Hepatocyte (in vitro differentiated cells): ENCODE results near the gene UROC1.

Source experiments
- EZH2 ChIP-seq: fragments of 200-600 bp; sonication (generic); IDR thresholded peaks from 2 replicates; pipeline ENCODE4 v1.6.1; 2016; ENCODE audit warnings: antibody characterized with exemption, mild to moderate bottlenecking, borderline replicate concordance
- EZH2phosphoT487 ChIP-seq: fragments of 200-600 bp; sonication (generic); IDR thresholded peaks from one replicate; pipeline ENCODE4 v1.6.1; 2018; ENCODE audit warnings: antibody characterized with exemption, mild to moderate bottlenecking, low read depth, moderate library complexity; ENCODE audit not compliant: unreplicated experiment, severe bottlenecking
- TF ChIP-seq, protein P1 (sequence below): fragments of 200-600 bp; sonication (generic); IDR thresholded peaks from 2 replicates; pipeline ENCODE4 v1.5.1; 2016; ENCODE audit warnings: antibody characterized with exemption, mild to moderate bottlenecking; ENCODE audit not compliant: poor library complexity

DNA sequence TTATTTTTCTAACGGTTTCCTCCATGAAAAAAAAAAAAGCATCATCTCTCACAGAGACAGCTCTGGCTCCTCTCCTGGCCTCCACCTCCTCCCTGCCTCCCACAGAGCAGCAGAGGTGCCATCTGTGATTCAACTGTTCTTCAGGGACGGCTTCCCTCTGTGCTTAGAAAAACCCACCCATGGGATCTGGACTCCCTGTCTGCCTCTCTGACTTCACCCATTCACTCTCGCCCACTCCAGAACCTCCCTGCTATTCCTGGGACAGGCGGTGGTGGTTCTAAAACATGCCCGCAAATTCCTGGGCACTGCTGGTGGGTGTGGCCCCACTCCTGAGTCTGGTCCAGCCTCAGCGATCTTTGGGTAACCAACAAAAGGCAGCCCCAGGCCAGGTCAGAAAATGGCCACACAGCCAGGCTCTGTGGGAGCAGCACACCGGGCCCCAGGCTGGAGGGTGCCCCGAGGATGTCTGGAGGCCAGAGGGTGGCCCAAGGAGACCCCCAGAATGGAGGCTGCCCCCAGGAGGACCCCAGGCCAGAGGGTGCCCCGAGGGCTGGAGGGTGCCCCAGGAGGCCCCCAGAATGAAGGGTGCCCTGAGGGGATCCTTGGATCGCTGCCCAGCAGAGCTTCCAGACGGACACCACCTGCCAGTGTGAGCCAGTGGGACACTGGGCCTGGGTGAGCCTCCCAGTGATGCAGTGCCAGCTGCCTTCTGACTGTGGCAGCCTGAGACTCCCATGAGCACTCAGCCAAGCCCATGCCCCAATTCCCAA is 3.7 kb upstream of the UROC1 start:
- TF ChIP-seq, protein P1, sequence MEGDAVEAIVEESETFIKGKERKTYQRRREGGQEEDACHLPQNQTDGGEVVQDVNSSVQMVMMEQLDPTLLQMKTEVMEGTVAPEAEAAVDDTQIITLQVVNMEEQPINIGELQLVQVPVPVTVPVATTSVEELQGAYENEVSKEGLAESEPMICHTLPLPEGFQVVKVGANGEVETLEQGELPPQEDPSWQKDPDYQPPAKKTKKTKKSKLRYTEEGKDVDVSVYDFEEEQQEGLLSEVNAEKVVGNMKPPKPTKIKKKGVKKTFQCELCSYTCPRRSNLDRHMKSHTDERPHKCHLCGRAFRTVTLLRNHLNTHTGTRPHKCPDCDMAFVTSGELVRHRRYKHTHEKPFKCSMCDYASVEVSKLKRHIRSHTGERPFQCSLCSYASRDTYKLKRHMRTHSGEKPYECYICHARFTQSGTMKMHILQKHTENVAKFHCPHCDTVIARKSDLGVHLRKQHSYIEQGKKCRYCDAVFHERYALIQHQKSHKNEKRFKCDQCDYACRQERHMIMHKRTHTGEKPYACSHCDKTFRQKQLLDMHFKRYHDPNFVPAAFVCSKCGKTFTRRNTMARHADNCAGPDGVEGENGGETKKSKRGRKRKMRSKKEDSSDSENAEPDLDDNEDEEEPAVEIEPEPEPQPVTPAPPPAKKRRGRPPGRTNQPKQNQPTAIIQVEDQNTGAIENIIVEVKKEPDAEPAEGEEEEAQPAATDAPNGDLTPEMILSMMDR: no peak
- TF ChIP-seq EZH2 (no peak), EZH2phosphoT487 (no peak)
